ENCODE results near the gene HSPBAP1. TPM values are rescaled to one million over a fixed set of nuclear protein-coding genes. Genes with fewer than 3 reads are reported as not detected.

Gene HSPBAP1
- total RNA-seq, 2 donors from 2014 or later: 8.2 to 11.9 TPM

- peak within 1 kb of the TSS; percentile 88 to 95 for H3K27ac ChIP-seq
- H3K36me3 ChIP-seq: no peaks in the 10 kb centered on the region
- peak; percentile 30 for ATAC-seq (ENCODE audit: insufficient number of reproducible peaks, low FRiP score, low read depth)
- no peaks in the 10 kb centered on the region for H3K27me3 ChIP-seq (replicated peaks; ENCODE audit: insufficient read depth)
- no peaks in the 10 kb centered on the region for H3K9me3 ChIP-seq
- no peak for TF ChIP-seq CTCF (IDR thresholded peaks at IDR 0.05)
- peaks cover 9 to 26% of the 10 kb centered on the region in 2 donors for H3K4me1 ChIP-seq (ENCODE audit: control insufficient read depth in 1 of 2, low read depth in 2 of 2)
- peak within 1 kb of the TSS; percentile 85 for H3K4me3 ChIP-seq
- peak; percentile 9 for DNase-seq (ENCODE audit: low spot score)
These were observed 1.4 kb upstream of the HSPBAP1 start, which contains the start of gene SLC49A4 for GRCh38 chr3:122794779-122795673. Gene SLC49A4 (plus strand): TSS chr3:122795069. CDS start chr3:122795193, 124 bp downstream.

GRCh38 chr3:122794483-122794778 is 800 bp upstream of the HSPBAP1 start:
- Histone ChIP-seq H3K4me1 (ENCODE audit: control insufficient read depth in 1 of 2, low read depth in 2 of 2) (peaks cover 9 to 26% of the 10 kb centered on the region in 2 donors), H3K9me3 (no peaks in the 10 kb centered on the region), H3K36me3 (no peaks in the 10 kb centered on the region), H3K4me3 (peak overlapping the region; percentile 85), H3K27ac (peak overlapping the region; percentile 88 to 95), H3K27me3 (replicated peaks; ENCODE audit: insufficient read depth) (no peaks in the 10 kb centered on the region)
- DNase-seq (ENCODE audit: low spot score) (no peak), ATAC-seq (ENCODE audit: insufficient number of reproducible peaks, low FRiP score, low read depth) (peak; percentile 19)
- TF ChIP-seq CTCF (IDR thresholded peaks at IDR 0.05): no peak

- H3K4me1 ChIP-seq (ENCODE audit: control insufficient read depth in 1 of 2, low read depth in 2 of 2): peaks cover 9 to 10% of the 10 kb centered on the region in 2 donors
- H3K27ac ChIP-seq: no peak overlapping the region
- no peaks in the 10 kb centered on the region for H3K9me3 ChIP-seq
- no peak for DNase-seq (ENCODE audit: low spot score)
- H3K36me3 ChIP-seq: no peaks in the 10 kb centered on the region
- no peaks in the 10 kb centered on the region for H3K27me3 ChIP-seq (replicated peaks; ENCODE audit: insufficient read depth)
- H3K4me3 ChIP-seq: no peak overlapping the region
- ATAC-seq (ENCODE audit: insufficient number of reproducible peaks, low FRiP score, low read depth): no peak
- no peak for TF ChIP-seq CTCF (IDR thresholded peaks at IDR 0.05)
These were observed 3.9 kb downstream of the HSPBAP1 start for GRCh38 chr3:122789585-122790273.

GRCh38 chr3:122787872-122788271 is 5.8 kb downstream of the HSPBAP1 start:
- Histone ChIP-seq H3K27ac (no peak overlapping the region), H3K27me3 (replicated peaks; ENCODE audit: insufficient read depth) (no peaks in the 10 kb centered on the region), H3K36me3 (no peaks in the 10 kb centered on the region), H3K4me1 (ENCODE audit: control insufficient read depth in 1 of 2, low read depth in 2 of 2) (peaks cover 5 to 8% of the 10 kb centered on the region in 2 donors), H3K4me3 (no peak overlapping the region), H3K9me3 (no peaks in the 10 kb centered on the region)
- TF ChIP-seq CTCF (IDR thresholded peaks at IDR 0.05): no peak
- DNase-seq (ENCODE audit: low spot score): no peak
- ATAC-seq (ENCODE audit: insufficient number of reproducible peaks, low FRiP score, low read depth): no peak

DNA sequence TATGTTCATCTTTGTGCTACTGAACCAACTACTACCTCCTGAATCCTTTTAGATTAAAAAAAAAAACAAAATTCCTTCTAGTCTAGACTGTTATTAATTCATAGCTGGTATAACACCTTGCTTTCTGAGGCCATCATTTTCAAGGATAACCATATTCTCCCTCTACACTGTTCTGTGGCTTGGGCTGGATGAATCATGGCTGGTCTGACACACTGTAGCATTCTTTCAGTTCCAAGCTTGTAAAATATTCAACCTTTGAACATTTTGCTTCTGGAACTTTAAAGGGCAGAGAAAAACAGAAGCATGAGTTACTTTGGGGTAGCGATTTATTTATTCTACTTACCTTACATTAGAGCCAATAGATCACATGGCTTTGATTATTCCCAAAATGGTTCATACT is 7.6 kb downstream of the HSPBAP1 start:
- no peaks in the 10 kb centered on the region for H3K36me3 ChIP-seq
- no peaks in the 10 kb centered on the region for H3K27me3 ChIP-seq (replicated peaks; ENCODE audit: insufficient read depth)
- no peak for DNase-seq (ENCODE audit: low spot score)
- H3K4me1 ChIP-seq (ENCODE audit: control insufficient read depth in 1 of 2, low read depth in 2 of 2): no peaks in the 10 kb centered on the region
- no peak for TF ChIP-seq CTCF (IDR thresholded peaks at IDR 0.05)
- no peak overlapping the region for H3K4me3 ChIP-seq
- no peak for ATAC-seq (ENCODE audit: insufficient number of reproducible peaks, low FRiP score, low read depth)
- H3K9me3 ChIP-seq: no peaks in the 10 kb centered on the region
- H3K27ac ChIP-seq: no peak overlapping the region
